ENCODE data around the gene FAM149A.

- TF ChIP-seq CTCF (IDR thresholded peaks at IDR 0.05; ENCODE audit: poor library complexity), result no peak
- no peak for TF ChIP-seq EZH2 (IDR thresholded peaks at IDR 0.05; ENCODE audit: borderline replicate concordance)
These were observed 40.6 kb downstream of the FAM149A start for GRCh38 chr4:186144946-186145569.

Data from hepatocyte (in vitro differentiated cells).